ENCODE results near the gene TRIP13. TPM values are rescaled to one million over a fixed set of nuclear protein-coding genes. Genes with fewer than 3 reads are reported as not detected.
A peak's percentile ranks its signal among the peaks of the same experiment; 100 is the strongest.

Gene TRIP13
- total RNA-seq, 1 donor from 2014 or later: 18.2 TPM

- no peaks in the 10 kb centered on the region for H3K9me3 Mint-ChIP-seq
- H3K4me3 Mint-ChIP-seq: no peak overlapping the region
- no peak for DNase-seq (ENCODE audit: extremely low spot score, unreplicated experiment)
- TF ChIP-seq, protein P1, sequence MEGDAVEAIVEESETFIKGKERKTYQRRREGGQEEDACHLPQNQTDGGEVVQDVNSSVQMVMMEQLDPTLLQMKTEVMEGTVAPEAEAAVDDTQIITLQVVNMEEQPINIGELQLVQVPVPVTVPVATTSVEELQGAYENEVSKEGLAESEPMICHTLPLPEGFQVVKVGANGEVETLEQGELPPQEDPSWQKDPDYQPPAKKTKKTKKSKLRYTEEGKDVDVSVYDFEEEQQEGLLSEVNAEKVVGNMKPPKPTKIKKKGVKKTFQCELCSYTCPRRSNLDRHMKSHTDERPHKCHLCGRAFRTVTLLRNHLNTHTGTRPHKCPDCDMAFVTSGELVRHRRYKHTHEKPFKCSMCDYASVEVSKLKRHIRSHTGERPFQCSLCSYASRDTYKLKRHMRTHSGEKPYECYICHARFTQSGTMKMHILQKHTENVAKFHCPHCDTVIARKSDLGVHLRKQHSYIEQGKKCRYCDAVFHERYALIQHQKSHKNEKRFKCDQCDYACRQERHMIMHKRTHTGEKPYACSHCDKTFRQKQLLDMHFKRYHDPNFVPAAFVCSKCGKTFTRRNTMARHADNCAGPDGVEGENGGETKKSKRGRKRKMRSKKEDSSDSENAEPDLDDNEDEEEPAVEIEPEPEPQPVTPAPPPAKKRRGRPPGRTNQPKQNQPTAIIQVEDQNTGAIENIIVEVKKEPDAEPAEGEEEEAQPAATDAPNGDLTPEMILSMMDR (conservative IDR thresholded peaks at IDR 0.05): no peak
- peaks cover 3% of the 10 kb centered on the region for H3K36me3 Mint-ChIP-seq
- no peaks in the 10 kb centered on the region for H3K27me3 Mint-ChIP-seq
- H3K27ac Mint-ChIP-seq: no peak overlapping the region
- H3K4me1 Mint-ChIP-seq (ENCODE audit: unreplicated experiment): no peaks in the 10 kb centered on the region
Observed at GRCh38 chr5:903756-904096, 11.0 kb downstream of the TRIP13 start.

- H3K27me3 Mint-ChIP-seq: no peaks in the 10 kb centered on the region
- H3K9me3 Mint-ChIP-seq: no peaks in the 10 kb centered on the region
- no peak overlapping the region for H3K4me3 Mint-ChIP-seq
- peaks cover 3% of the 10 kb centered on the region for H3K36me3 Mint-ChIP-seq
- peak; percentile 57 for DNase-seq (ENCODE audit: extremely low spot score, unreplicated experiment)
- no peaks in the 10 kb centered on the region for H3K4me1 Mint-ChIP-seq (ENCODE audit: unreplicated experiment)
- H3K27ac Mint-ChIP-seq: no peak overlapping the region
- TF ChIP-seq, protein P1 (conservative IDR thresholded peaks at IDR 0.05): no peak
Observed at GRCh38 chr5:905139-905642, 12.5 kb downstream of the TRIP13 start.

DNA sequence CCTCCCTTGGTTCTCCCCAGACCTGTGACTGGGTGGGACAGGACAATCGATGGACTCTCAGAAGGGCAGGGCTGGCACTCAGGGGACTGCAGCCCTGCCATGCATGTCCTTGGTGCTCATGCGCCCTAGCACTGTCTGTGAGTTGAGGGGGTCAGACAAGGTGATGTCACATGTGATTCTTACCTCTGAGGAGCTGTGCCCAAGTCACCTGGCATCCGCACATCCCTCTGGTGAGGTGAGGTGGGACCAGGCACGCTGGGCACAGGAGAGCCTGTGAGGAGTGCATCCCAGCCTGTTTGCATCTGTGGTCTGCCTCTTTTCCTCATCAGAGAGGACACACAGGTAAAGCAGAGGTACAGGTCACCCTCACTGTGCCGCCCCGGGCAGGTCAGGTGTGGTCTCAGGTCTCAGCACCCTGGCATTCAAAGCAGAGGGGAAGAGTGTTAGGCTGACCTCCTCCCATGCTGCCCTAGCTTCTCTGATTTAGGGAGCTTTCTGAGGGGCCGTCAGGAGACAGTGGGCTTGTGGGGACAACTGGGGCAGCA lies 14.8 kb downstream of the TRIP13 start:
- TF ChIP-seq, protein P1 (conservative IDR thresholded peaks at IDR 0.05): no peak
- Mint-ChIP-seq H3K36me3 (peaks cover 3% of the 10 kb centered on the region), H3K9me3 (no peaks in the 10 kb centered on the region), H3K4me1 (ENCODE audit: unreplicated experiment) (no peaks in the 10 kb centered on the region), H3K27ac (no peak overlapping the region), H3K27me3 (no peaks in the 10 kb centered on the region), H3K4me3 (no peak overlapping the region)
- no peak for DNase-seq (ENCODE audit: extremely low spot score, unreplicated experiment)

DNA sequence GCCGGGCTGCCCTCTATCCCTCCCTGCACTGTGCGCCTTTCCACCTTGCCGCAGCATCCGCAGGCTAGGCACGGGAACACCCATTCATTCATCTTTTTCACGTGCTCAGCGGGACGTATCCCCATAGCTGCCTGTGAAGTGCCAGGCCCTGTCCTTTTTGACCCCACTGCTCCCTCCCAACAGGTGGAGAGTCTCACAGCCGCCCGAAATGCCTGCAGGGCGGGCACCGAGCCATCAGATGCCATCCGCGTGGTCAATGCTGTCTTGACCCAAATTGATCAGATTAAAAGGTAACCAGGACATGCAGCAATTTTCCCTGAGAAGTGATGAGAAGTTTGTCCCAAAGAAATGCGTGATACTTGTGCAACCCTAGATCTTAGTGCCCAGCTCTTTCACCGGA lies 15.5 kb downstream of the TRIP13 start:
- Mint-ChIP-seq H3K36me3 (peaks cover 3% of the 10 kb centered on the region), H3K27ac (no peak overlapping the region), H3K27me3 (no peaks in the 10 kb centered on the region), H3K9me3 (no peaks in the 10 kb centered on the region), H3K4me3 (no peak overlapping the region), H3K4me1 (ENCODE audit: unreplicated experiment) (no peaks in the 10 kb centered on the region)
- DNase-seq (ENCODE audit: extremely low spot score, unreplicated experiment): no peak
- TF ChIP-seq, protein P1 (conservative IDR thresholded peaks at IDR 0.05): no peak

- Mint-ChIP-seq H3K4me1 (ENCODE audit: unreplicated experiment) (no peaks in the 10 kb centered on the region), H3K36me3 (no peaks in the 10 kb centered on the region), H3K9me3 (no peaks in the 10 kb centered on the region), H3K27me3 (no peaks in the 10 kb centered on the region), H3K27ac (no peak overlapping the region), H3K4me3 (no peak overlapping the region)
- TF ChIP-seq, protein P1 (conservative IDR thresholded peaks at IDR 0.05): no peak
- DNase-seq (ENCODE audit: extremely low spot score, unreplicated experiment): no peak
Observed at GRCh38 chr5:909086-909485, 16.4 kb downstream of the TRIP13 start.
